Measurements from ENCODE around the gene MECP2.

The MECP2 gene

DNA sequence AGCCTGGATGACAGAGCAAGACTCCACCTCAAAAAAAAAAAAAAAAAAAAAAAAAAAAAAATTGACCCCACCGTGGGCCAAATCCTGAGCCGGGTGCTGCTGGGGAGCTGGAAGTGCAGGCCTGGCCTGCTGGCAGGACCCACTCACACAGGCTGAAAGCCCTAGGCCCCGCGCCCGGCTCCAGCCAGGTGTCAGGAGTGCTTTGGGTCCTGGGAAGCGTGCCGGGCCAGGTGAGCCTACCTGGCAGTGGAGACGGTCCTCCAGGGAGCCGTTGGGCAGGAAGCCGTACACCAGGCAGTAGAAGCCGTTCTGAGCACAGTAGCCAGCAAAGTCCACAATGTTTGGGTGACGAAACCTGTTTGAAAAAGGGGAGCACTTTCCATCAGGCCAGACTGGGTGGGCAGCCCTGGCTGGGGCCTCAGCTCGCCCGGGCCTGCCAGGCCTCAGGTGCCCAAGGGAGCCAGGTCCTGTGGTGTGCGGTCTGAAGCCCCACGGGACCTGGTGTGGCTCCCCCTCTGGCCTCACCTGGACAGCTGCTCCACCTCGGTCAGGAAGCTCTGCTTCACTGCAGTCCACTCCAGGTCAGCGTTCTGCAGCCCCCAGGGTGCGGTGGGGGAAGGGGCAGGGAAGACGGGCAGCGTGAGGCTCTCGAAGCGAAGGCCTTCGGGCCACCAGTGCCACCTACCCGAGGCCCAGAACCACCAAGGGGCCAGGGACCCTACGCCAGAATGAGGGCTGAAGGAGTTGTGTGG, 79.6 kb downstream of the MECP2 start:
- Histone ChIP-seq H3K27me3 (ENCODE audit: control insufficient read depth, insufficient read depth, low read length) (no peaks in the 10 kb centered on the region), H3K36me3 (ENCODE audit: control insufficient read depth, insufficient read depth, low read length) (peaks cover 7% of the 10 kb centered on the region; the same call in 1 of the 2 replicates), H3K4me3 (ENCODE audit: low read length) (no peak overlapping the region), H3K27ac (ENCODE audit: low read length) (no peak overlapping the region), H3K9me3 (ENCODE audit: control insufficient read depth, insufficient read depth, low read length) (no peaks in the 10 kb centered on the region), H3K4me1 (ENCODE audit: control insufficient read depth, insufficient read depth, low read length) (peaks cover 8% of the 10 kb centered on the region)
- no peak for DNase-seq (ENCODE audit: low read depth, low spot score)
- no CpG with 5 or more reads among the region's 26 CpGs for WGBS (ENCODE audit: insufficient coverage, insufficient read length)

DNA sequence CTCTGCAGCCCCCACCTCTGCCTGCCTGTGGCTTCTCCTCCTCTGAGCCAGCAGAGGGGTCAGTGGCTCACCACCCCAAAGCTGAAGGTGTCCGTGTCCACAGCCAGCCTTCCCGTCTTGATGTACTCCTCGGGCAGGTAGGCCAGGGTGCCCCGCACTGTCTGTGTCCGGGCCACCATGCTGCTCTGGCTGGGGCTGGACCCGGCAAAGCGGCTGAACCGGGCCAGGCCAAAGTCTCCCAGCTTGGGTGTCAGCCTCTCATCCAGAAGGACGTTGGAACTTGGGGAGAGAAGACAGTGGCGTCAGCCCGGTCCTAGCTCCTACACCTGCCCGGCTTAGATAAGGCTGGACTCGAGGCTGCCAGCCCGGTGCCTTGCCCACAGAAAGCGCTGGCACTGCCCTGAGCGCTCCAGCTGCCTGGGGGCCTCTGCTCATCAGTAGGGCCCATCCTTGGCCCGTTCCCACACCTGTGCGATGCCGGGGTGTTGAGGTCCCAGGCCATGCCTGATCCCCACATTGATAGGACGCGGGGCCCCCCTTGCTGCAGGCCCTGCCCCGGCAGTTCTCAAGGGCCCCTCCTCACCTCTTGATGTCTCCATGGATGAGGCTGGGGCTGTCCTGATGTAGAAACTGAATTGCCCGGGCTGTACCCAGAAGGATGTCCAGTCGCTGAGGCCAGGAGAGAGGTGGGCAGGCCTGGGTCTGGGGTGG, 81.0 kb downstream of the MECP2 start:
- H3K27ac ChIP-seq (ENCODE audit: low read length), result no peak overlapping the region
- H3K4me1 ChIP-seq (ENCODE audit: control insufficient read depth, insufficient read depth, low read length), result peaks cover 6% of the 10 kb centered on the region
- H3K36me3 ChIP-seq (ENCODE audit: control insufficient read depth, insufficient read depth, low read length), result peaks cover 7% of the 10 kb centered on the region; the same call in 1 of the 2 replicates
- no peaks in the 10 kb centered on the region for H3K27me3 ChIP-seq (ENCODE audit: control insufficient read depth, insufficient read depth, low read length)
- H3K9me3 ChIP-seq (ENCODE audit: control insufficient read depth, insufficient read depth, low read length), result no peaks in the 10 kb centered on the region
- no peak overlapping the region for H3K4me3 ChIP-seq (ENCODE audit: low read length)
- no peak for DNase-seq (ENCODE audit: low read depth, low spot score)
- WGBS (ENCODE audit: insufficient coverage, insufficient read length), result no CpG with 5 or more reads among the region's 24 CpGs

DNA sequence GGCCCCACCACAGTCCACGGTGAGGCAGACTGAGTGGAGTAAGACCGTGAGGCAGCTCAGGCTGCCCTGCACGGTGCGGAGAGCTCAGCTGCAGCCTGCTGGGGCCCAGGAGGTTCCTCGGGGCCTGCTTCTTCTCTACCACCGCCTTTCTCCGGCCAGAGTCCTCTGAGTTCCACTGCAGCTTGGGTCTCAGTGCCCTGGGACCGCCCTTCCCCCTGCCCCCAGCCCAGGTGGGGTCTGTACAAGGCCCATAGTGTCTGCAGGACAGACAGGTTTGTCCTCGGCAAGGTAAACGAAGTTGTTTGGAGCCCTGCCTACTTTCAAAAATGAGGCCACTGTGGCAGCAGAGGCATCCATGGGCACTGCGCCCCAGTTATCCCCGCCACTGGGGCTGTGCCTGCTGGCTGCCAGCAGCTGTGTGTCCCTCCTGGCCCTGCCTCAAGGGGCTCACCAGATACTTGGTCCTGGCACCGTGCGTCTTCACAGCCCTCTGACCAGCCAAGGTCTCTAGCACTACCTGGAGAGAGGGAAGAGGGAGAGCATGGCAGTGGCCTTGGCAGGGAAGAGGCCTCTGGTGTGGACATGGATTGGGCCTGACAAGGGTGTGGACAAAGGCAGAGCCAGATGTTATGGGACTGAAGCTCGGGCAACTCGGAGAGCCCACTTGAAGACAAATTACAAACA, 81.8 kb downstream of the MECP2 start:
- WGBS (ENCODE audit: insufficient coverage, insufficient read length), result no CpG with 5 or more reads among the region's 16 CpGs
- Histone ChIP-seq H3K27me3 (ENCODE audit: control insufficient read depth, insufficient read depth, low read length) (no peaks in the 10 kb centered on the region), H3K27ac (ENCODE audit: low read length) (no peak overlapping the region), H3K9me3 (ENCODE audit: control insufficient read depth, insufficient read depth, low read length) (no peaks in the 10 kb centered on the region), H3K36me3 (ENCODE audit: control insufficient read depth, insufficient read depth, low read length) (peaks cover 7% of the 10 kb centered on the region; the same call in 1 of the 2 replicates), H3K4me3 (ENCODE audit: low read length) (no peak overlapping the region), H3K4me1 (ENCODE audit: control insufficient read depth, insufficient read depth, low read length) (peaks cover 4% of the 10 kb centered on the region)
- no peak for DNase-seq (ENCODE audit: low read depth, low spot score)

DNA sequence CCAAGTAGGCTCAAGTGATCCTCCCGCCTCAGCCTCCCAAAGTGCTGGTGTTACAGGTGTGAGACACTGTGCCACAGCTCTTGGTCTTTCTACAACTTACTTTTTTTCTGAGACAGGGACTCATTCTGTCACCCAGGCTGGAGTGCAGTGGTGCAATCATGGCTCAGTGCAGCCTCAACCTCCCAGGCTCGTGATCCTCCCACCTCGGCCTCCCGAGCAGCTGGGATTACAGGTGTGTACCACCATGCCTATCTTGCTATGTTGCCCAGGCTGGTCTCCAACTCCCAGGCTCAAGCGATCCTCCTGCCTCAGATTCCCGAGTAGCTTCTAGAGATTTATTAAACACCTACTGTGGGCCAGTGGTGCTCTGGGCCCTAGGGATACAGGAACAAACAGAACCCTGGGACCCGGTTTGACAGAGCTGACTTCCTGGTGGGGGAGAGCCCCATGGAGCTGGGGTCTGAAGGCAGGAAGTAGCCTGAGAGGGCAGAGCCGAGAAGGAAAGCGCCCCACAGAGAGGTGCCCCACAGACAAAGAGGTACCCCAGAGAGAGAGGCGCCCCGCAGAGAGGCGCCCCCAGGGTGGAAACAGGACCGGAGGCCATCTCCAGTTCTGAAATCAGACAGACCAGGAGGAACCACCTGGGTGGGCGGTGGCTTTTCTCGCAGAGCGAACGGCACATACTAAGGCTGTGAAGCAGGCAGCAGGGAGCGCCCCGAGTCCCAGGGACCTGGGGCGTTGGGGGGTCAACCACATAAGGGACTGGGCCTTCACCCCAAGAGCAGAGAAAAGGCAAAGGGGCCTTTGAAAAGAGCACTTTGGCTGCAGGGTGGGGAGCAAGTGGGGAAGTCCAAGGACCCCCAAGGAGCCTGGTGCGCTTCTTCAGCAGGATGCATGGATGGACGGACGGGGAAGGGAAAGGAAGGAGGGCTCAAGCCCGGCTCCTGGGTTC, 82.8 kb downstream of the MECP2 start:
- H3K27ac ChIP-seq (ENCODE audit: low read length), result no peak overlapping the region
- peaks cover 7% of the 10 kb centered on the region; the same call in 1 of the 2 replicates for H3K36me3 ChIP-seq (ENCODE audit: control insufficient read depth, insufficient read depth, low read length)
- DNase-seq (ENCODE audit: low read depth, low spot score), result no peak
- peaks cover 2% of the 10 kb centered on the region for H3K4me1 ChIP-seq (ENCODE audit: control insufficient read depth, insufficient read depth, low read length)
- no peaks in the 10 kb centered on the region for H3K27me3 ChIP-seq (ENCODE audit: control insufficient read depth, insufficient read depth, low read length)
- no CpG with 5 or more reads among the region's 24 CpGs for WGBS (ENCODE audit: insufficient coverage, insufficient read length)
- H3K4me3 ChIP-seq (ENCODE audit: low read length), result no peak overlapping the region
- no peaks in the 10 kb centered on the region for H3K9me3 ChIP-seq (ENCODE audit: control insufficient read depth, insufficient read depth, low read length)

DNA sequence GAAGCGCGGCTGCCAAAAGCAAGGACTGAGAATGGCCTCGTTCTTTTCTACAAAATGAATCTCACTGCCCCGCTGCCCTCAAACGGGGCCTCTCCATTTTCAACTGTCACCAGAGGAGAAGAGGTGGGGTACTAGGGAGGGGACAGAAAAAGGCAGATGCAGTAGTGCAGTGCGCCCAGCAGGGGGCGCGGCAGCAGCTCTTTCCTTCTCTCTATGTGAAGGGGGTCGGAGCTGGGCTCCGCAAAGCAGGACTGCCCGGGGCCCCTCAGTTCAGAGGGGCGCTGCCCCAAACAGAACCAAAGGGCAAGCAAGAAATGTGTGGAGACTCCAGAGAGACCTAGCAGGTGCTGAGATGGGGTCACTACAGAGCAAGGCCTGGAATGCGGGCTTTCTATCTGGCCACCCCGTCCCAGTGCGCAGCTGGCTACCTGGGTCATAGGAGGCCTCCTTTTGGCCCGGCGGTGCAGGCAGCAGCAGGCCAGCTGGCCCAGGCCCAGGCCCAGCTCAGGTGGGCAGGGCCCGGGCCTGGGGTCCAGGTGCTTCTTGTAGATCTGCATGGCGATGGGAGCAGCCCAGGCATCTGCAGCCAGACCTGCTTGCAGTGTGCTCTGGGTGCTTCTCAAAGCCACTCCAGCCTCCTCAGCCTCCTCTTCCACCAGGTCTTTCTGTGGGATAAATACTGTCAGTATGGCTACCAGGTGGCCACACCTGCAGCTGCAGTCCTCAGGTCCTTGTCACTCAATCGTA, 83.7 kb downstream of the MECP2 start:
- Histone ChIP-seq H3K4me1 (ENCODE audit: control insufficient read depth, insufficient read depth, low read length) (peaks cover 2% of the 10 kb centered on the region), H3K36me3 (ENCODE audit: control insufficient read depth, insufficient read depth, low read length) (peaks cover 7% of the 10 kb centered on the region; the same call in 1 of the 2 replicates), H3K4me3 (ENCODE audit: low read length) (no peak overlapping the region), H3K27ac (ENCODE audit: low read length) (no peak overlapping the region), H3K9me3 (ENCODE audit: control insufficient read depth, insufficient read depth, low read length) (no peaks in the 10 kb centered on the region), H3K27me3 (ENCODE audit: control insufficient read depth, insufficient read depth, low read length) (no peaks in the 10 kb centered on the region)
- no peak for DNase-seq (ENCODE audit: low read depth, low spot score)
- WGBS (ENCODE audit: insufficient coverage, insufficient read length), result no CpG with 5 or more reads among the region's 20 CpGs

DNA sequence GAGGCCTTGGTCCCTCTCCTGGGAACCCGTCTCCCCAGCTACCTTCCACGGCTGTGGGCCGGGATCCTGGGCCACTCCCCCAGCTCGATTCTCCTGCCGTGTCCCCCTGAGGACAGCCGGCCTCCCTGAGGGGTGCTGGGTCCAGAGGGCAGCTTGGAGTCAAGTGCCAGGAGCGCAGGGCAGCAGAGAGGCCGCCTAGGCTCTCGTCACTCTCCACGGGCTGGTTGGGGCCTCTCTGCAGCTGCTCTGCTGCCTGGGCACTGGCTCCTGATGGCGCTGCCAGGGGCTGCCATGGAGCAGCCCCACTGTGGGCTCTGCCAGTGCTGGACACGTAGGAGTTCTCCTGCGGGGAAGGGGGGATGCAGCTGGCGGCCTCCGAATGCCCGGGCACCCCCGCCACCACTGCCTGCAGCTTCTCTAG, 84.5 kb downstream of the MECP2 start:
- no peak overlapping the region for H3K27ac ChIP-seq (ENCODE audit: low read length)
- no peaks in the 10 kb centered on the region for H3K9me3 ChIP-seq (ENCODE audit: control insufficient read depth, insufficient read depth, low read length)
- peaks cover 7% of the 10 kb centered on the region; the same call in 1 of the 2 replicates for H3K36me3 ChIP-seq (ENCODE audit: control insufficient read depth, insufficient read depth, low read length)
- no CpG with 5 or more reads among the region's 17 CpGs for WGBS (ENCODE audit: insufficient coverage, insufficient read length)
- no peak overlapping the region for H3K4me3 ChIP-seq (ENCODE audit: low read length)
- H3K4me1 ChIP-seq (ENCODE audit: control insufficient read depth, insufficient read depth, low read length), result peaks cover 2% of the 10 kb centered on the region
- no peaks in the 10 kb centered on the region for H3K27me3 ChIP-seq (ENCODE audit: control insufficient read depth, insufficient read depth, low read length)
- no peak for DNase-seq (ENCODE audit: low read depth, low spot score)

DNA sequence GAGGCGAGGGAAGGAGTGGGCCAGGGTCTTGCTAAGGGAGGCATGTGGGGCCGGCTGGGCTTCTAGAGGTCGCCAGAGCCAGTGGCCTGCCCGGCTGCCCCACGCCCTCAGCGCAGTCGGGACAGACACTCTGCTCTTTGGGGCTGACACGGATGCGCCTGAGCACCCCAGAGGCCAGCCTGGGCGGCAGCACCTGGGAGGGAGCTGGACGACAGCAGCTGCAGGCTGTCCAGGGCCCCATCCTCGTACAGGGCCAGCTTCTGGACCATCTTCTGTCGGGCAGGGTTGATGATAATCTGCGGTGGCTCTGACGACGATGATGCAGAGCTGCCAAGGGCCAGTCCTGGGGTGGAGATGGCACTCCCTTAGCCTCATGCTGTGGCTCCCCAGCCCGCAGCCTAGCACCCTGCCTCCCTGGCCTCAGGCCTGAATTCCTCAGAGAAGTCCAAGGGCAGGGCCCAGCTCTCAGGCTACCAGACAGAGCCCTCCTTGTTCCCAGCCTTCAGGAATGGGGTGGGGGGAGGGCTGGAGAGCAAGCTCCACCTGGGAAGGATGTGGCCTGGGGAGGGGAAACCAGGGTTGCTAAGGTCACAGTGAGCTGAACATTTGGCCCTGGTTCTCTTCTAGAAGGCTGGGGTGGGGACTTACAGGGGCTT, 85.1 kb downstream of the MECP2 start:
- no peak overlapping the region for H3K4me3 ChIP-seq (ENCODE audit: low read length)
- H3K36me3 ChIP-seq (ENCODE audit: control insufficient read depth, insufficient read depth, low read length), result peaks cover 7% of the 10 kb centered on the region; the same call in 1 of the 2 replicates
- no peak overlapping the region for H3K27ac ChIP-seq (ENCODE audit: low read length)
- H3K27me3 ChIP-seq (ENCODE audit: control insufficient read depth, insufficient read depth, low read length), result no peaks in the 10 kb centered on the region
- WGBS (ENCODE audit: insufficient coverage, insufficient read length), result no CpG with 5 or more reads among the region's 17 CpGs
- H3K4me1 ChIP-seq (ENCODE audit: control insufficient read depth, insufficient read depth, low read length), result peaks cover 2% of the 10 kb centered on the region
- no peaks in the 10 kb centered on the region for H3K9me3 ChIP-seq (ENCODE audit: control insufficient read depth, insufficient read depth, low read length)
- no peak for DNase-seq (ENCODE audit: low read depth, low spot score)

DNA sequence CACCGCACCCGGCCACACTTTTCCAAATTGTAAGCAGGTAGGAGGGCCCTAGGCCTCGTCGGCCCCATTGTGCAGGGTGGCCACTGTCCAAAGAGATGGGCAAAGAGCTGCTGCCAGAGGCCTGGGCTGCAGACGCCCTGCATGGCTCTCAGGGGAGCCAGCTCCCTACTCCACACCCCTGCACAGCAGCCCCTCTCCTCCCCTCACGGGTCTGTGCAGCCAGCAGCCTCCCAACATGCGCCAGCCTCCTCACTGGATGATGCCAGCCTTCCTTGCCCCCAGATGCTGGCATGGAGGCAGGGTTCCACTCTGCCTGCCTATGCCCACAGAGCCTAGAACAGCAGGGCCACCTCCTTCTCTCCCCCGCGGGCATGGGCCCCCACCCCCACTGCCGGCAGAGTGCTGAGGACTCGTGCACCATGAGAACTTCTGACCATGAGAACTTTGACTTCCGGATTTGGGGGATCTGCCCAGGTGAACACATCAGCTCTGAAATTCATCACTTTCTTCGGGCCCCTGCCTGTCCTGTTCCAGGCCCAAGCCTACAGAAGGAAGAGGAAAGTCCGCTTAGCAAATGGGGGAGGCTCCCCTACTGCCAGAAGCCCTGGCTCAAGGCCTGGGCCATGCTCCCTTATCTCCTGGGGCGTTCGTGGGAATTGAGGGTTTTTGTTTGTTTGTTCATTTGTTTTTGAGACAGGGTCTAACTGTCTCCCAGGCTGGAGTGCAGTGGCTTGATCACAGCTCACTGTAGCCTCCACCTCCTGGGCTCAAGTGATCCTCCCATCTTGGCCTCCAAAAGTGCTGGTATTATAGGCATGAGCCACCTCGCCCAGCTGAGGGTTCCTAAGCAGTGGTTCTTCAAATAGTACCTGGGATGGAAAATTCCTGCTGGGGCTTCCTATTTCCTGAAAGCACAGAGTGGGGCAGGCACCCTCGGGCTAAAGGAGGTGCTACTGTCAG, 85.9 kb downstream of the MECP2 start:
- peaks cover 2% of the 10 kb centered on the region for H3K4me1 ChIP-seq (ENCODE audit: control insufficient read depth, insufficient read depth, low read length)
- H3K4me3 ChIP-seq (ENCODE audit: low read length), result no peak overlapping the region
- H3K27me3 ChIP-seq (ENCODE audit: control insufficient read depth, insufficient read depth, low read length), result no peaks in the 10 kb centered on the region
- no peaks in the 10 kb centered on the region for H3K9me3 ChIP-seq (ENCODE audit: control insufficient read depth, insufficient read depth, low read length)
- WGBS (ENCODE audit: insufficient coverage, insufficient read length), result no CpG with 5 or more reads among the region's 18 CpGs
- H3K27ac ChIP-seq (ENCODE audit: low read length), result no peak overlapping the region
- DNase-seq (ENCODE audit: low read depth, low spot score), result no peak
- H3K36me3 ChIP-seq (ENCODE audit: control insufficient read depth, insufficient read depth, low read length), result peaks cover 7% of the 10 kb centered on the region; the same call in 1 of the 2 replicates

Data from iPS DF 6.9 (cell line).